AG04450 (cell line): ENCODE measurements around the gene CCL26. TPM values are rescaled to one million over a fixed set of nuclear protein-coding genes. Genes with fewer than 3 reads are reported as not detected.

Experiments used
- CTCF ChIA-PET: fragments of 300-600, 350-600 bp; formaldehyde crosslinking; extraction: SDS; loops from one replicate; lab custom pipeline; 2022; ENCODE audit warnings: antibody characterized with exemption, inconsistent platforms; lab: Charles Lee
- POLR2A ChIA-PET: fragments of 350-600 bp; formaldehyde crosslinking; extraction: SDS; loops from one replicate; lab custom pipeline; 2021; ENCODE audit warnings: antibody characterized with exemption, inconsistent platforms; lab: Yijun Ruan, JAX
- DNase-seq: peaks from one replicate; pipeline ENCODE4 v3.0.0-alpha.2; 2011; ENCODE audit warnings: low read depth, low spot score
- H3K27ac ChIP-seq: one replicate; pipeline ENCODE4 v1.5.1; 2012; ENCODE audit warnings: low read depth, low read length, control low read depth
- H3K27me3 ChIP-seq: one replicate; pipeline ENCODE4 v1.6.0; 2012; ENCODE audit warnings: low read length; ENCODE audit not compliant: control insufficient read depth, insufficient read depth
- H3K4me3 ChIP-seq: 2 replicates; pipeline ENCODE4 v1.5.1; 2011; ENCODE audit warnings: mild to moderate bottlenecking, low read depth, low read length, control low read depth
- H3K9me3 ChIP-seq: 2 replicates; pipeline ENCODE4 v1.5.1; 2012; ENCODE audit warnings: low read length; ENCODE audit not compliant: control insufficient read depth, insufficient read depth
- CTCF ChIP-seq: IDR thresholded peaks from 2 replicates; pipeline ENCODE4 v1.5.1; 2011; ENCODE audit warnings: low read depth, low read length, control low read depth, inconsistent platforms
- polyA plus RNA-seq: library from polyadenylated mRNA; depleted of rRNA; stranded (reverse); fragments of >200 nt; gene quantifications from 2 replicates; pipeline ENCODE4 v1.2.3, GENCODE V29; 2011

Gene CCL26
- polyA plus RNA-seq, 1 experiment: not detected

- Histone ChIP-seq H3K27me3 (peaks cover 6% of the 10 kb centered on the region), H3K27ac (no peak overlapping the region), H3K9me3 (no peaks in the 10 kb centered on the region), H3K4me3 (no peak overlapping the region)
- DNase-seq: no peak
- ChIA-PET POLR2A (no interaction called here), CTCF (no interaction called here)
- no peak for TF ChIP-seq CTCF
These were observed 45.1 kb upstream of the CCL26 start for GRCh38 chr7:75817116-75817515.

GRCh38 chr7:75815418-75816064 lies 43.5 kb upstream of the CCL26 start:
- H3K27me3 ChIP-seq: peaks cover 6% of the 10 kb centered on the region
- no peaks in the 10 kb centered on the region for H3K9me3 ChIP-seq
- no peak overlapping the region for H3K27ac ChIP-seq
- POLR2A ChIA-PET: no interaction called here
- no peak for DNase-seq
- H3K4me3 ChIP-seq: no peak overlapping the region
- TF ChIP-seq CTCF: no peak
- CTCF ChIA-PET: no interaction called here

- Histone ChIP-seq H3K27me3 (peaks cover 6% of the 10 kb centered on the region), H3K4me3 (no peak overlapping the region), H3K27ac (no peak overlapping the region), H3K9me3 (no peaks in the 10 kb centered on the region)
- TF ChIP-seq CTCF: no peak
- no peak for DNase-seq
- ChIA-PET CTCF (no interaction called here), POLR2A (no interaction called here)
These were observed 42.5 kb upstream of the CCL26 start for GRCh38 chr7:75814407-75814947.

GRCh38 chr7:75813781-75814236 lies 41.8 kb upstream of the CCL26 start, which contains the start of gene CCL24:
Gene CCL24 (minus strand): TSS chr7:75813806. CDS start chr7:75813715, 91 bp downstream.
- POLR2A ChIA-PET: no interaction called here
- Histone ChIP-seq H3K27ac (no peak within 1 kb of the TSS), H3K4me3 (no peak within 1 kb of the TSS), H3K27me3 (peaks cover 6% of the 10 kb centered on the region), H3K9me3 (no peaks in the 10 kb centered on the region)
- no peak for DNase-seq
- no peak for TF ChIP-seq CTCF
- CTCF ChIA-PET: no interaction called here

GRCh38 chr7:75813084-75813483 lies 41.1 kb upstream of the CCL26 start:
- H3K4me3 ChIP-seq: no peak overlapping the region
- H3K27me3 ChIP-seq: peaks cover 6% of the 10 kb centered on the region
- no peak overlapping the region for H3K27ac ChIP-seq
- no peaks in the 10 kb centered on the region for H3K9me3 ChIP-seq
- TF ChIP-seq CTCF: no peak
- ChIA-PET POLR2A (no interaction called here), CTCF (no interaction called here)
- DNase-seq: peak; percentile 15
